DOHH2 (cell line): ENCODE results near the gene WWTR1.

Experiments used
- H3F3A ChIP-seq: fragments of 200-600 bp; sonication (generic), shearing (Covaris generic); 2 replicates; pipeline ENCODE4 v1.6.0; 2016; ENCODE audit warnings: antibody characterized with exemption, mild to moderate bottlenecking; ENCODE audit not compliant: control insufficient read depth, insufficient read depth
- H3K27ac ChIP-seq: fragments of 200-600 bp; sonication (generic); 2 replicates; pipeline ENCODE4 v1.5.1; 2014; ENCODE audit warnings: low read depth, mild to moderate bottlenecking, low read length, moderate library complexity
- H3K27me3 ChIP-seq: fragments of 200-600 bp; sonication (generic); 2 replicates; pipeline ENCODE4 v1.6.1; 2014; ENCODE audit warnings: mild to moderate bottlenecking, low read length, mixed read lengths; ENCODE audit not compliant: control insufficient read depth
- H3K36me3 ChIP-seq: fragments of 200-600 bp; sonication (generic); 2 replicates; pipeline ENCODE4 v1.6.1; 2014; ENCODE audit warnings: mild to moderate bottlenecking, low read length, moderate library complexity, mixed read lengths; ENCODE audit not compliant: control insufficient read depth
- H3K4me1 ChIP-seq: fragments of 200-600 bp; sonication (generic); 2 replicates; pipeline ENCODE4 v1.6.1; 2014; ENCODE audit warnings: mild to moderate bottlenecking, low read length, mixed read lengths; ENCODE audit not compliant: control insufficient read depth
- H3K4me2 ChIP-seq: fragments of 200-600 bp; sonication (generic); 2 replicates; pipeline ENCODE4 v1.6.0; 2014; ENCODE audit warnings: mild to moderate bottlenecking, low read length, moderate library complexity
- H3K4me3 ChIP-seq: fragments of 200-600 bp; sonication (generic); 2 replicates; pipeline ENCODE4 v1.5.1; 2014; ENCODE audit warnings: mild to moderate bottlenecking, low read length, mixed read lengths
- H3K79me2 ChIP-seq: fragments of 200-600 bp; sonication (generic); 2 replicates; pipeline ENCODE4 v1.6.1; 2014; ENCODE audit warnings: mild to moderate bottlenecking, low read length, mixed read lengths; ENCODE audit not compliant: control insufficient read depth
- H3K9me2 ChIP-seq: fragments of 200-600 bp; sonication (generic); replicated peaks from 2 replicates; pipeline ENCODE4 v1.6.1; 2014; ENCODE audit warnings: mild to moderate bottlenecking, low read length, mixed read lengths; ENCODE audit not compliant: control insufficient read depth
- H3K9me3 ChIP-seq: fragments of 200-600 bp; sonication (generic); 2 replicates; pipeline ENCODE4 v1.6.1; 2014; ENCODE audit warnings: antibody characterized with exemption, low read length, mixed read lengths; ENCODE audit not compliant: control insufficient read depth, insufficient read depth
- H4K20me1 ChIP-seq: fragments of 200-600 bp; sonication (generic); 2 replicates; pipeline ENCODE4 v1.6.0; 2014; ENCODE audit warnings: low read depth, mild to moderate bottlenecking, antibody characterized with exemption, low read length, moderate library complexity; ENCODE audit not compliant: control insufficient read depth, insufficient read depth
- EZH2phosphoT487 ChIP-seq: fragments of 200-600 bp; sonication (generic); IDR thresholded peaks from 2 replicates; pipeline ENCODE4 v1.6.1; 2017; ENCODE audit warnings: borderline replicate concordance, mild to moderate bottlenecking, antibody characterized with exemption, low read length, moderate library complexity, mixed read lengths
- TF ChIP-seq, protein P1 (sequence below): fragments of 200-600 bp; sonication (generic); IDR thresholded peaks from one replicate; pipeline ENCODE4 v1.5.1; 2014; ENCODE audit warnings: antibody characterized with exemption, mild to moderate bottlenecking, low read depth, low read length; ENCODE audit not compliant: poor library complexity, severe bottlenecking

The WWTR1 gene

DNA sequence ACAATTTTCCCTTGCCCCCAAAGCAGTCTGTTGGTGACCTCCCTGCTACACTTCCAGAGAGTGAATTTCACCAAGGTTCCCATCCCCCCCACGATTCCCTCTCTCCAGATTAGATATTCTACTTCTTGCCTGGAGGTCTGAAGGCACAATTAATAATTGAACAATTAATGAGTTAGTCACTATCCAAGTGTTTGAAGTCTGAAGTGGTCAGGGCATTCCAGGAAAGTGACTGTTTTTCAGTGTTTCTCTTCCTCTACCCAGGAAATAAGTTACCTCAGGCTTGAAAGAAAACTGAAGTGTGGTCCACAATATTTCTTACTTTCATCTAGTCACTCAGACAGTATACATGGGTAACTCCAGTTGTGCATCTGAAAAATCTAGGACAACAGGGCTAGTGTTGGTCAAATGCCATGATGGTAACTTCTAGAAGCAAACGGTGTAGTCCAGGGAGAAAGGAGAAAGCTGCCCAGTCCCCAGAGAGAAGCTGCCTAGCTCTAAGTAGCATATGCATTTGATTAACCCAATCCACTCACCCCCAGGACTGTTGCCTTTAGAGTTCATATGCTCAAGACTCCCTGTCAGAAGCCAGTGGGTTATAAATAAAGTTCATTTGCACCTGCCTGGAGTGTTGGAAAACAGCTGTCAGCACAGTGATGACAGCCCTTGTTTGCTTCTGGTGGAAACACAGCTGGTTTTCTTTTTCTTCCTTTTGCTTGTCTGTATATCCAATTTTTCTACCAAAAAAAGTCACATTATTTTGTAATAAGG, 185.6 kb downstream of the WWTR1 start:
- Histone ChIP-seq H3K36me3 (no peaks in the 10 kb centered on the region), H3F3A (no peaks in the 10 kb centered on the region), H3K4me1 (no peaks in the 10 kb centered on the region), H3K27me3 (peaks cover 4% of the 10 kb centered on the region; the same call in 1 of the 2 replicates), H3K4me2 (no peak overlapping the region), H3K9me2 (no peaks in the 10 kb centered on the region), H3K79me2 (no peaks in the 10 kb centered on the region), H3K27ac (no peak overlapping the region), H3K9me3 (no peaks in the 10 kb centered on the region), H4K20me1 (no peaks in the 10 kb centered on the region), H3K4me3 (no peak overlapping the region)
- TF ChIP-seq EZH2phosphoT487: no peak
- TF ChIP-seq, protein P1, sequence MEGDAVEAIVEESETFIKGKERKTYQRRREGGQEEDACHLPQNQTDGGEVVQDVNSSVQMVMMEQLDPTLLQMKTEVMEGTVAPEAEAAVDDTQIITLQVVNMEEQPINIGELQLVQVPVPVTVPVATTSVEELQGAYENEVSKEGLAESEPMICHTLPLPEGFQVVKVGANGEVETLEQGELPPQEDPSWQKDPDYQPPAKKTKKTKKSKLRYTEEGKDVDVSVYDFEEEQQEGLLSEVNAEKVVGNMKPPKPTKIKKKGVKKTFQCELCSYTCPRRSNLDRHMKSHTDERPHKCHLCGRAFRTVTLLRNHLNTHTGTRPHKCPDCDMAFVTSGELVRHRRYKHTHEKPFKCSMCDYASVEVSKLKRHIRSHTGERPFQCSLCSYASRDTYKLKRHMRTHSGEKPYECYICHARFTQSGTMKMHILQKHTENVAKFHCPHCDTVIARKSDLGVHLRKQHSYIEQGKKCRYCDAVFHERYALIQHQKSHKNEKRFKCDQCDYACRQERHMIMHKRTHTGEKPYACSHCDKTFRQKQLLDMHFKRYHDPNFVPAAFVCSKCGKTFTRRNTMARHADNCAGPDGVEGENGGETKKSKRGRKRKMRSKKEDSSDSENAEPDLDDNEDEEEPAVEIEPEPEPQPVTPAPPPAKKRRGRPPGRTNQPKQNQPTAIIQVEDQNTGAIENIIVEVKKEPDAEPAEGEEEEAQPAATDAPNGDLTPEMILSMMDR: no peak

DNA sequence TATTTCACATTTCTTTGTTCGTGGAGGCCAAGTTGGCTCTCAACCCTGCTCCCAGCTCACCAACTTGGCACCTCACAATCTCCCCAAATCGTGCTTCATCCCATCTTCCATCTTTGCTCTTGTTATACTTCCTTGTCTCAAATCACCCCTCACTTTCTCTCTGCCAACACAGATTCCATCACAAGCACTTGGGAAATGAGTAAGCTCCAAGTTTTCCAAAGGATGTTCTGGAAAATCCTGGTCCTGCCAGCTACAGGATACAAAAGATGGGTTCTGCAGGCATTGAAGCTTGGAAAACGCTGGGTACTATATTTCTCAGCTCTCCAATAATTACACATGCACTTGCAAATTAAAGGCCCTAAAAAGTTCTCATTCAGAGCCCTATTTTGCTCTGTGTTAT, 187.4 kb downstream of the WWTR1 start:
- TF ChIP-seq EZH2phosphoT487: no peak
- TF ChIP-seq, protein P1: no peak
- Histone ChIP-seq H3K79me2 (no peaks in the 10 kb centered on the region), H3K4me1 (no peaks in the 10 kb centered on the region), H3K27me3 (peaks cover 7% of the 10 kb centered on the region; the same call in 1 of the 2 replicates), H3K4me3 (no peak overlapping the region), H3K27ac (no peak overlapping the region), H3F3A (no peaks in the 10 kb centered on the region), H4K20me1 (no peaks in the 10 kb centered on the region), H3K36me3 (no peaks in the 10 kb centered on the region), H3K9me2 (no peaks in the 10 kb centered on the region), H3K9me3 (no peaks in the 10 kb centered on the region), H3K4me2 (no peak overlapping the region)

GRCh38 chr3:149468504-149469212, 189.2 kb downstream of the WWTR1 start:
- Histone ChIP-seq H4K20me1 (no peaks in the 10 kb centered on the region), H3K4me3 (no peak overlapping the region), H3K9me2 (no peaks in the 10 kb centered on the region), H3K9me3 (no peaks in the 10 kb centered on the region), H3K27me3 (peaks cover 5% of the 10 kb centered on the region; the same call in 1 of the 2 replicates), H3K4me1 (no peaks in the 10 kb centered on the region), H3K79me2 (no peaks in the 10 kb centered on the region), H3K27ac (no peak overlapping the region), H3F3A (no peaks in the 10 kb centered on the region), H3K4me2 (no peak overlapping the region), H3K36me3 (no peaks in the 10 kb centered on the region)
- TF ChIP-seq, protein P1: no peak
- no peak for TF ChIP-seq EZH2phosphoT487
